PC-9 (cell line): ENCODE data around the gene ABLIM2.

ENCODE experiments used
- CTCF ChIP-seq: fragments of 200-600 bp; sonication (generic); conservative IDR thresholded peaks from 2 replicates; pipeline ENCODE4 v1.6.1; 2017; ENCODE audit warnings: mixed run types, antibody characterized with exemption, mild to moderate bottlenecking, moderate library complexity
- EZH2 ChIP-seq: fragments of 200-600 bp; sonication (generic); IDR thresholded peaks from 2 replicates; pipeline ENCODE4 v1.8.0; 2017; ENCODE audit warnings: antibody characterized with exemption, low read depth

GRCh38 chr4:8089862-8090261, 68.8 kb downstream of the ABLIM2 start:
- TF ChIP-seq CTCF (no peak), EZH2 (no peak)
